HG03064 (cell line): ENCODE measurements around the gene SLC22A1.

Experiments used
- ATAC-seq: cut with Tn5 transposase; IDR thresholded peaks from one replicate; pipeline ENCODE4 v1.9.1; 2021; ENCODE audit warnings: low read depth; ENCODE audit not compliant: unreplicated experiment

Gene SLC22A1

GRCh38 chr6:160204710-160205109 is 83.1 kb downstream of the SLC22A1 start:
- no peak for ATAC-seq

GRCh38 chr6:160207618-160208017 is 86.0 kb downstream of the SLC22A1 start:
- ATAC-seq, result no peak
